CD4-positive, alpha-beta T cell treated with Interleukin-6 for 4 hours (primary cell): ENCODE data around the gene EEA1.

Experiments used
- DNase-seq: peaks from one replicate; pipeline ENCODE4 v3.0.0-alpha.2; 2020; ENCODE audit warnings: mixed read lengths

The EEA1 gene

GRCh38 chr12:92739113-92739512, 190.0 kb downstream of the EEA1 start:
- DNase-seq, result no peak

- no peak for DNase-seq
Observed at GRCh38 chr12:92737855-92738850, 190.9 kb downstream of the EEA1 start.

- DNase-seq, result no peak
Observed at GRCh38 chr12:92736605-92737004, 192.5 kb downstream of the EEA1 start.

- no peak for DNase-seq
Observed at GRCh38 chr12:92735131-92735721, 193.9 kb downstream of the EEA1 start.

- no peak for DNase-seq
Observed at GRCh38 chr12:92733661-92734060, 195.4 kb downstream of the EEA1 start.

GRCh38 chr12:92733181-92733580, 195.9 kb downstream of the EEA1 start:
- no peak for DNase-seq

- DNase-seq, result no peak
Observed at GRCh38 chr12:92732716-92733115, 196.4 kb downstream of the EEA1 start.

GRCh38 chr12:92732216-92732615, 196.9 kb downstream of the EEA1 start:
- no peak for DNase-seq

- no peak for DNase-seq
Observed at GRCh38 chr12:92730758-92731157, 198.3 kb downstream of the EEA1 start.

GRCh38 chr12:92729773-92730305, 199.3 kb downstream of the EEA1 start:
- no peak for DNase-seq

GRCh38 chr12:92726850-92727249, 202.2 kb downstream of the EEA1 start:
- no peak for DNase-seq

GRCh38 chr12:92722897-92723296, 206.2 kb downstream of the EEA1 start:
- no peak for DNase-seq

- DNase-seq, result no peak
Observed at GRCh38 chr12:92721656-92722055, 207.4 kb downstream of the EEA1 start.

GRCh38 chr12:92721130-92721529, 208.0 kb downstream of the EEA1 start:
- DNase-seq, result no peak
